ENCODE data around the gene SP2.

GRCh38 chr17:47927821-47928400 lies 31.9 kb downstream of the SP2 start:
- no peak for TF ChIP-seq CTCF (IDR thresholded peaks at IDR 0.05)
- no peak for TF ChIP-seq POLR2A (IDR thresholded peaks at IDR 0.05)
